Measurements from ENCODE around the gene ZBTB40.

The ZBTB40 gene

GRCh38 chr1:22521692-22522091 is 70.0 kb downstream of the ZBTB40 start:
- no peak for DNase-seq
- in situ Hi-C loops (cut with HindIII; ENCODE audit: low pct_ligation_motif_present, low pct_unique_long_range_greater_than_20kb, low sequenced_read_pairs), result no loop called here

GRCh38 chr1:22522221-22522743 is 70.6 kb downstream of the ZBTB40 start:
- in situ Hi-C loops (cut with HindIII; ENCODE audit: low pct_ligation_motif_present, low pct_unique_long_range_greater_than_20kb, low sequenced_read_pairs), result no loop called here
- no peak for DNase-seq

GRCh38 chr1:22524481-22524880 is 72.8 kb downstream of the ZBTB40 start:
- DNase-seq, result no peak
- in situ Hi-C loops (cut with HindIII; ENCODE audit: low pct_ligation_motif_present, low pct_unique_long_range_greater_than_20kb, low sequenced_read_pairs), result no loop called here

- in situ Hi-C loops (cut with HindIII; ENCODE audit: low pct_ligation_motif_present, low pct_unique_long_range_greater_than_20kb, low sequenced_read_pairs), result no loop called here
- DNase-seq, result no peak
Observed at GRCh38 chr1:22525211-22525610, 73.6 kb downstream of the ZBTB40 start.

GRCh38 chr1:22525646-22526045 is 74.0 kb downstream of the ZBTB40 start:
- DNase-seq, result no peak
- in situ Hi-C loops (cut with HindIII; ENCODE audit: low pct_ligation_motif_present, low pct_unique_long_range_greater_than_20kb, low sequenced_read_pairs), result no loop called here

- no peak for DNase-seq
- in situ Hi-C loops (cut with HindIII; ENCODE audit: low pct_ligation_motif_present, low pct_unique_long_range_greater_than_20kb, low sequenced_read_pairs), result no loop called here
Observed at GRCh38 chr1:22526098-22526497, 74.4 kb downstream of the ZBTB40 start.

GRCh38 chr1:22526677-22527076 is 75.0 kb downstream of the ZBTB40 start:
- no peak for DNase-seq
- in situ Hi-C loops (cut with HindIII; ENCODE audit: low pct_ligation_motif_present, low pct_unique_long_range_greater_than_20kb, low sequenced_read_pairs), result no loop called here

- no peak for DNase-seq
- in situ Hi-C loops (cut with HindIII; ENCODE audit: low pct_ligation_motif_present, low pct_unique_long_range_greater_than_20kb, low sequenced_read_pairs), result no loop called here
Observed at GRCh38 chr1:22527122-22527521, 75.5 kb downstream of the ZBTB40 start.

GRCh38 chr1:22527555-22528296 is 76.1 kb downstream of the ZBTB40 start:
- DNase-seq, result no peak
- in situ Hi-C loops (cut with HindIII; ENCODE audit: low pct_ligation_motif_present, low pct_unique_long_range_greater_than_20kb, low sequenced_read_pairs), result no loop called here

- no peak for DNase-seq
- in situ Hi-C loops (cut with HindIII; ENCODE audit: low pct_ligation_motif_present, low pct_unique_long_range_greater_than_20kb, low sequenced_read_pairs), result no loop called here
Observed at GRCh38 chr1:22528451-22528850, 76.8 kb downstream of the ZBTB40 start.

GRCh38 chr1:22529901-22530621 is 78.4 kb downstream of the ZBTB40 start:
- DNase-seq, result no peak
- in situ Hi-C loops (cut with HindIII; ENCODE audit: low pct_ligation_motif_present, low pct_unique_long_range_greater_than_20kb, low sequenced_read_pairs), result no loop called here

- in situ Hi-C loops (cut with HindIII; ENCODE audit: low pct_ligation_motif_present, low pct_unique_long_range_greater_than_20kb, low sequenced_read_pairs), result no loop called here
- no peak for DNase-seq
Observed at GRCh38 chr1:22530715-22531114, 79.1 kb downstream of the ZBTB40 start.

GRCh38 chr1:22531251-22531650 is 79.6 kb downstream of the ZBTB40 start:
- in situ Hi-C loops (cut with HindIII; ENCODE audit: low pct_ligation_motif_present, low pct_unique_long_range_greater_than_20kb, low sequenced_read_pairs), result no loop called here
- no peak for DNase-seq

- no peak for DNase-seq
- in situ Hi-C loops (cut with HindIII; ENCODE audit: low pct_ligation_motif_present, low pct_unique_long_range_greater_than_20kb, low sequenced_read_pairs), result no loop called here
Observed at GRCh38 chr1:22533244-22533895, 81.7 kb downstream of the ZBTB40 start.

- DNase-seq, result no peak
- in situ Hi-C loops (cut with HindIII; ENCODE audit: low pct_ligation_motif_present, low pct_unique_long_range_greater_than_20kb, low sequenced_read_pairs), result no loop called here
Observed at GRCh38 chr1:22534951-22535350, 83.3 kb downstream of the ZBTB40 start.

GRCh38 chr1:22535399-22535798 is 83.7 kb downstream of the ZBTB40 start:
- in situ Hi-C loops (cut with HindIII; ENCODE audit: low pct_ligation_motif_present, low pct_unique_long_range_greater_than_20kb, low sequenced_read_pairs), result no loop called here
- no peak for DNase-seq

GRCh38 chr1:22536506-22536905 is 84.9 kb downstream of the ZBTB40 start:
- in situ Hi-C loops (cut with HindIII; ENCODE audit: low pct_ligation_motif_present, low pct_unique_long_range_greater_than_20kb, low sequenced_read_pairs), result no loop called here
- DNase-seq, result no peak

- in situ Hi-C loops (cut with HindIII; ENCODE audit: low pct_ligation_motif_present, low pct_unique_long_range_greater_than_20kb, low sequenced_read_pairs), result no loop called here
- no peak for DNase-seq
Observed at GRCh38 chr1:22537441-22538139, 85.9 kb downstream of the ZBTB40 start.

Measured in ACHN (cell line).